Neural cell (in vitro differentiated cells): Measurements from ENCODE around the gene NFKBIZ. TPM values are rescaled to one million over a fixed set of nuclear protein-coding genes. Genes with fewer than 3 reads are reported as not detected.

Source experiments
- H2AFZ ChIP-seq: fragments of 200-600, 300-800 bp; sonication (generic), shearing (Covaris generic); 2 replicates; pipeline ENCODE4 v1.6.0; 2014; ENCODE audit warnings: low read depth, mild to moderate bottlenecking, antibody characterized with exemption, low read length, moderate library complexity
- H3F3A ChIP-seq: fragments of 200-600 bp; shearing (Covaris generic); 2 replicates; pipeline ENCODE4 v1.6.1; 2016; ENCODE audit warnings: mild to moderate bottlenecking, moderate library complexity, mixed read lengths, antibody characterized with exemption, low read length; ENCODE audit not compliant: insufficient read depth, poor library complexity, severe bottlenecking
- H3K27ac ChIP-seq: fragments of 200-600, 300-800 bp; sonication (generic), shearing (Covaris generic); 2 replicates; pipeline ENCODE4 v1.5.1; 2014; ENCODE audit warnings: mild to moderate bottlenecking, low read length, moderate library complexity
- H3K27me3 ChIP-seq: fragments of 300-800, 200-600 bp; sonication (generic), shearing (Covaris generic); 2 replicates; pipeline ENCODE4 v1.6.0; 2014; ENCODE audit warnings: mild to moderate bottlenecking, low read depth, low read length, moderate library complexity; ENCODE audit not compliant: insufficient read depth
- H3K36me3 ChIP-seq: fragments of 300-800, 200-600 bp; sonication (generic), shearing (Covaris generic); 2 replicates; pipeline ENCODE4 v1.5.1; 2014; ENCODE audit warnings: mild to moderate bottlenecking, antibody characterized with exemption, low read length, moderate library complexity; ENCODE audit not compliant: insufficient read depth
- H3K4me2 ChIP-seq: fragments of 300-800, 200-600 bp; sonication (generic), shearing (Covaris generic); 2 replicates; pipeline ENCODE4 v1.6.0; 2014; ENCODE audit warnings: mild to moderate bottlenecking, low read length
- H3K4me3 ChIP-seq: fragments of 300-800, 200-600 bp; sonication (generic), shearing (Covaris generic); 2 replicates; pipeline ENCODE4 v1.5.1; 2014; ENCODE audit warnings: mild to moderate bottlenecking, low read length, moderate library complexity
- H3K79me2 ChIP-seq: fragments of 200-600 bp; shearing (Covaris generic); replicated peaks from 2 replicates; pipeline ENCODE4 v1.6.0; 2014; ENCODE audit warnings: mild to moderate bottlenecking, low read length, moderate library complexity; ENCODE audit not compliant: insufficient read depth
- H3K9ac ChIP-seq: fragments of 300-800, 200-600 bp; sonication (generic), shearing (Covaris generic); 2 replicates; pipeline ENCODE4 v1.6.1; 2016; ENCODE audit warnings: mild to moderate bottlenecking, low read length, mixed read lengths
- H3K9me2 ChIP-seq: fragments of 200-600 bp; shearing (Covaris generic); 2 replicates; pipeline ENCODE4 v1.6.1; 2016; ENCODE audit warnings: mild to moderate bottlenecking, low read length, mixed read lengths; ENCODE audit not compliant: insufficient read depth
- H3K9me3 ChIP-seq: fragments of 200-600, 300-800 bp; sonication (generic), shearing (Covaris generic); 2 replicates; pipeline ENCODE4 v1.6.1; 2016; ENCODE audit warnings: mild to moderate bottlenecking, mixed run types, low read length, moderate library complexity, mixed read lengths
- H4K20me1 ChIP-seq: fragments of 200-600 bp; shearing (Covaris generic); 2 replicates; pipeline ENCODE4 v1.6.1; 2016; ENCODE audit warnings: mild to moderate bottlenecking, mixed run types; ENCODE audit not compliant: insufficient read depth
- EP300 ChIP-seq: fragments of 450-650 bp; conservative IDR thresholded peaks from 2 replicates; pipeline ENCODE4 v1.6.1; 2014; ENCODE audit warnings: antibody characterized with exemption, mild to moderate bottlenecking, moderate library complexity; ENCODE audit not compliant: poor library complexity, severe bottlenecking
- EZH2 ChIP-seq: fragments of 200-600, 300-800 bp; shearing (Covaris generic), sonication (generic); IDR thresholded peaks from 2 replicates; pipeline ENCODE4 v1.6.1; 2014; ENCODE audit warnings: antibody characterized with exemption, low read length, borderline replicate concordance, mild to moderate bottlenecking; ENCODE audit not compliant: insufficient read depth, poor library complexity, severe bottlenecking
- MXI1 ChIP-seq: fragments of 450-650 bp; conservative IDR thresholded peaks from 2 replicates; pipeline ENCODE4 v1.6.1; 2014; ENCODE audit warnings: antibody characterized with exemption, mild to moderate bottlenecking; ENCODE audit not compliant: poor library complexity, severe bottlenecking
- POLR2AphosphoS5 ChIP-seq: IDR thresholded peaks from 2 replicates; pipeline ENCODE4 v1.6.1; 2012
- RAD21 ChIP-seq: fragments of 450-650 bp; conservative IDR thresholded peaks from 2 replicates; pipeline ENCODE4 v1.6.1; 2014; ENCODE audit warnings: antibody characterized with exemption, mild to moderate bottlenecking, moderate library complexity
- SMC3 ChIP-seq: fragments of 450-650 bp; conservative IDR thresholded peaks from 2 replicates; pipeline ENCODE4 v1.6.1; 2014; ENCODE audit warnings: antibody characterized with exemption, mild to moderate bottlenecking, moderate library complexity; ENCODE audit not compliant: poor library complexity
- TAF1 ChIP-seq: IDR thresholded peaks from 2 replicates; pipeline ENCODE4 v1.6.1; 2012; ENCODE audit warnings: low read depth
- polyA plus RNA-seq: library from polyadenylated mRNA; depleted of rRNA; stranded (reverse); fragments of >200 nt; gene quantifications from 2 replicates; pipeline ENCODE4 v1.2.3, GENCODE V29; 2014
- TF ChIP-seq, protein P1 (sequence below): fragments of 450-650 bp; IDR thresholded peaks from 2 replicates; pipeline ENCODE4 v1.5.1; 2014; ENCODE audit warnings: antibody characterized with exemption, mild to moderate bottlenecking, moderate library complexity; ENCODE audit not compliant: poor library complexity, severe bottlenecking
- TF ChIP-seq, protein P2 (sequence below): IDR thresholded peaks from 2 replicates; pipeline ENCODE4 v1.6.1; 2012; ENCODE audit warnings: borderline replicate concordance

NFKBIZ gene
- polyA plus RNA-seq, 1 donor from 2014 or later = 0.84 TPM

DNA sequence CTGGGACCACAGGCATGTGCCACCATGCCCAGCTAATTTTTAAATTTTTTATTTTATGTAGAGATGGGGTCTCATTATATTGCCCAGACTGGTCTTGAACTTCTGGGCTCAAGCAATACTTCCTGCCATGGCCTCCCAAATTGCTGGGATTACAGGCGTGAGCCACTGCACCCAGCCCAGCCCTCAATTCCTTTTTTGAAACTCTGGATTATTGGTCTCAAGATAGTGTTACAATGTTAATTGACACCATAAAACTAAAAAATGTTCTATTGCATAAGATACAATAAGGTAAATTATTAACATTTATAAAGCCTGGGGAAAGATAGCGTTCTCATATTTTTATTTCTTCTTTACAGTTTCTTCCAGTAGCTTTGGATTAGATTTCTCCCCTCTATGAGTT is 3.9 kb upstream of the NFKBIZ start:
- H3K79me2 ChIP-seq = no peaks in the 10 kb centered on the region
- H3K27me3 ChIP-seq = peaks cover 28% of the 10 kb centered on the region
- no peak overlapping the region for H2AFZ ChIP-seq
- H3F3A ChIP-seq = no peaks in the 10 kb centered on the region
- no peaks in the 10 kb centered on the region for H4K20me1 ChIP-seq
- H3K4me3 ChIP-seq = no peak overlapping the region
- no peaks in the 10 kb centered on the region for H3K9me2 ChIP-seq
- H3K27ac ChIP-seq = no peak overlapping the region
- TF ChIP-seq SMC3 = no peak
- TF ChIP-seq, protein P1, sequence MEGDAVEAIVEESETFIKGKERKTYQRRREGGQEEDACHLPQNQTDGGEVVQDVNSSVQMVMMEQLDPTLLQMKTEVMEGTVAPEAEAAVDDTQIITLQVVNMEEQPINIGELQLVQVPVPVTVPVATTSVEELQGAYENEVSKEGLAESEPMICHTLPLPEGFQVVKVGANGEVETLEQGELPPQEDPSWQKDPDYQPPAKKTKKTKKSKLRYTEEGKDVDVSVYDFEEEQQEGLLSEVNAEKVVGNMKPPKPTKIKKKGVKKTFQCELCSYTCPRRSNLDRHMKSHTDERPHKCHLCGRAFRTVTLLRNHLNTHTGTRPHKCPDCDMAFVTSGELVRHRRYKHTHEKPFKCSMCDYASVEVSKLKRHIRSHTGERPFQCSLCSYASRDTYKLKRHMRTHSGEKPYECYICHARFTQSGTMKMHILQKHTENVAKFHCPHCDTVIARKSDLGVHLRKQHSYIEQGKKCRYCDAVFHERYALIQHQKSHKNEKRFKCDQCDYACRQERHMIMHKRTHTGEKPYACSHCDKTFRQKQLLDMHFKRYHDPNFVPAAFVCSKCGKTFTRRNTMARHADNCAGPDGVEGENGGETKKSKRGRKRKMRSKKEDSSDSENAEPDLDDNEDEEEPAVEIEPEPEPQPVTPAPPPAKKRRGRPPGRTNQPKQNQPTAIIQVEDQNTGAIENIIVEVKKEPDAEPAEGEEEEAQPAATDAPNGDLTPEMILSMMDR = no peak
- no peak for TF ChIP-seq POLR2AphosphoS5
- TF ChIP-seq EZH2 = no peak
- TF ChIP-seq RAD21 = no peak
- no peaks in the 10 kb centered on the region for H3K36me3 ChIP-seq
- H3K9ac ChIP-seq = no peak overlapping the region
- no peaks in the 10 kb centered on the region for H3K9me3 ChIP-seq
- H3K4me2 ChIP-seq = no peak overlapping the region

DNA sequence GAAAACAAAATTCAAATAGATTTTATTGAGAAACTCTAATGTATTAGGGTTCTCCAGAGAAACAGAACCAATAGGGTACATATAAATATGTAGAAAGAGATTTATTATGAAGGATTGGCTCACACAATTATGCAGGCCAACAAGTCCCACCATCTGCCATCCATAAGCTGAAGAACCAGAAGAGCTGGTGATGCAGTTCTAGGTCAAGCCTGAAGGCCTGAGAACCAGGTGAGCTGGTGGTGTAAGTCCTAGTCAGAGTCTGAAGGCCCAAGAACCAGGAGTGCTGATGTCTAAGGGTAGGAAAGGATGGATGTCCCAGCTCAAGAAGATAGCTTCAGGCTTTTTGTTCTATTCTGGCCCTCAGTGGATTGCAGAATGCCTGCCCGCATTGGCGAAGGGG is 2.6 kb upstream of the NFKBIZ start:
- no peak overlapping the region for H3K4me2 ChIP-seq
- H4K20me1 ChIP-seq = no peaks in the 10 kb centered on the region
- no peaks in the 10 kb centered on the region for H3K36me3 ChIP-seq
- H3K27ac ChIP-seq = no peak overlapping the region
- H2AFZ ChIP-seq = no peak overlapping the region
- no peaks in the 10 kb centered on the region for H3K9me2 ChIP-seq
- TF ChIP-seq POLR2AphosphoS5 (no peak), RAD21 (no peak), EP300 (no peak), MXI1 (no peak), EZH2 (no peak), TAF1 (no peak), SMC3 (no peak)
- TF ChIP-seq, protein P2, sequence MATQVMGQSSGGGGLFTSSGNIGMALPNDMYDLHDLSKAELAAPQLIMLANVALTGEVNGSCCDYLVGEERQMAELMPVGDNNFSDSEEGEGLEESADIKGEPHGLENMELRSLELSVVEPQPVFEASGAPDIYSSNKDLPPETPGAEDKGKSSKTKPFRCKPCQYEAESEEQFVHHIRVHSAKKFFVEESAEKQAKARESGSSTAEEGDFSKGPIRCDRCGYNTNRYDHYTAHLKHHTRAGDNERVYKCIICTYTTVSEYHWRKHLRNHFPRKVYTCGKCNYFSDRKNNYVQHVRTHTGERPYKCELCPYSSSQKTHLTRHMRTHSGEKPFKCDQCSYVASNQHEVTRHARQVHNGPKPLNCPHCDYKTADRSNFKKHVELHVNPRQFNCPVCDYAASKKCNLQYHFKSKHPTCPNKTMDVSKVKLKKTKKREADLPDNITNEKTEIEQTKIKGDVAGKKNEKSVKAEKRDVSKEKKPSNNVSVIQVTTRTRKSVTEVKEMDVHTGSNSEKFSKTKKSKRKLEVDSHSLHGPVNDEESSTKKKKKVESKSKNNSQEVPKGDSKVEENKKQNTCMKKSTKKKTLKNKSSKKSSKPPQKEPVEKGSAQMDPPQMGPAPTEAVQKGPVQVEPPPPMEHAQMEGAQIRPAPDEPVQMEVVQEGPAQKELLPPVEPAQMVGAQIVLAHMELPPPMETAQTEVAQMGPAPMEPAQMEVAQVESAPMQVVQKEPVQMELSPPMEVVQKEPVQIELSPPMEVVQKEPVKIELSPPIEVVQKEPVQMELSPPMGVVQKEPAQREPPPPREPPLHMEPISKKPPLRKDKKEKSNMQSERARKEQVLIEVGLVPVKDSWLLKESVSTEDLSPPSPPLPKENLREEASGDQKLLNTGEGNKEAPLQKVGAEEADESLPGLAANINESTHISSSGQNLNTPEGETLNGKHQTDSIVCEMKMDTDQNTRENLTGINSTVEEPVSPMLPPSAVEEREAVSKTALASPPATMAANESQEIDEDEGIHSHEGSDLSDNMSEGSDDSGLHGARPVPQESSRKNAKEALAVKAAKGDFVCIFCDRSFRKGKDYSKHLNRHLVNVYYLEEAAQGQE = no peak
- TF ChIP-seq, protein P1 = no peak
- no peak overlapping the region for H3K4me3 ChIP-seq
- H3F3A ChIP-seq = no peaks in the 10 kb centered on the region
- no peaks in the 10 kb centered on the region for H3K79me2 ChIP-seq
- H3K9me3 ChIP-seq = no peaks in the 10 kb centered on the region
- H3K27me3 ChIP-seq = peaks cover 40% of the 10 kb centered on the region
- H3K9ac ChIP-seq = no peak overlapping the region
